Activated T-cell treated with anti-CD3 and anti-CD28 coated beads for 1 hour (primary cell): ENCODE results near the gene TMEM250.

Experiments used
- DNase-seq: peaks from one replicate; pipeline ENCODE4 v3.0.0-alpha.2; 2020; ENCODE audit warnings: low read depth

The TMEM250 gene

GRCh38 chr9:136093995-136094881 is 24.4 kb downstream of the TMEM250 start:
- DNase-seq, result peak; percentile 57

GRCh38 chr9:136093346-136093986 is 25.2 kb downstream of the TMEM250 start:
- no peak for DNase-seq

- DNase-seq, result no peak
These were observed 25.9 kb downstream of the TMEM250 start for GRCh38 chr9:136092741-136093140.

GRCh38 chr9:136092353-136092650 is 26.4 kb downstream of the TMEM250 start:
- DNase-seq, result no peak

GRCh38 chr9:136091582-136092352 is 26.9 kb downstream of the TMEM250 start:
- DNase-seq, result no peak

GRCh38 chr9:136090768-136091581 is 27.7 kb downstream of the TMEM250 start:
- DNase-seq, result no peak

- no peak for DNase-seq
These were observed 28.5 kb downstream of the TMEM250 start for GRCh38 chr9:136090056-136090735.

GRCh38 chr9:136089697-136090045 is 29.0 kb downstream of the TMEM250 start:
- no peak for DNase-seq

- no peak for DNase-seq
These were observed 29.6 kb downstream of the TMEM250 start for GRCh38 chr9:136088939-136089696.

- DNase-seq, result no peak
These were observed 30.2 kb downstream of the TMEM250 start for GRCh38 chr9:136088481-136088938.

GRCh38 chr9:136087741-136088480 is 30.8 kb downstream of the TMEM250 start:
- DNase-seq, result no peak

- DNase-seq, result no peak
These were observed 31.5 kb downstream of the TMEM250 start for GRCh38 chr9:136086951-136087740.

- no peak for DNase-seq
These were observed 32.3 kb downstream of the TMEM250 start for GRCh38 chr9:136086213-136086881.

GRCh38 chr9:136085815-136086212 is 32.9 kb downstream of the TMEM250 start:
- no peak for DNase-seq

GRCh38 chr9:136084063-136084944 is 34.4 kb downstream of the TMEM250 start:
- DNase-seq, result no peak

GRCh38 chr9:136083558-136084062 is 35.1 kb downstream of the TMEM250 start:
- DNase-seq, result no peak
